H1 (cell line): Measurements from ENCODE around the gene METRNL. TPM values are rescaled to one million over a fixed set of nuclear protein-coding genes. Genes with fewer than 3 reads are reported as not detected.

Experiments used
- CTCF ChIA-PET: fragments of 300-600 bp; sonication (Branson Sonifier 250); formaldehyde crosslinking; loops from one replicate; lab custom pipeline; 2021; ENCODE audit not compliant: partially characterized antibody; lab: Charles Lee
- POLR2A ChIA-PET: fragments of 300-600 bp; sonication (Branson Sonifier 250); formaldehyde crosslinking; loops from one replicate; lab custom pipeline; 2021; ENCODE audit warnings: inconsistent platforms; ENCODE audit not compliant: partially characterized antibody; lab: Charles Lee
- DNase-seq, 2 experiments: peaks; one replicate each; pipeline versions ENCODE4 v3.0.0 to v3.0.0-alpha.2; 2010 to 2022; ENCODE audit warnings: low spot score in 2 of 2, low read depth in 1 of 2, mixed read lengths in 1 of 2
- FAIRE-seq: peaks from 2 replicates; lab custom pipeline; 2011; peaks lifted over from hg19 to GRCh38; lab: Jason Lieb, UNC
- H2AFZ ChIP-seq: 2 replicates; pipeline ENCODE4 v1.8.1; 2012; ENCODE audit warnings: low read length, inconsistent platforms
- H2AK5ac ChIP-seq: 2 replicates; pipeline ENCODE4 v1.6.1; 2013; ENCODE audit warnings: low read depth, low read length
- H2BK120ac ChIP-seq: replicated peaks from 2 replicates; pipeline ENCODE3; 2013; ENCODE audit warnings: low read depth, low read length, inconsistent platforms
- H2BK12ac ChIP-seq: 2 replicates; pipeline ENCODE4 v1.6.1; 2013; ENCODE audit warnings: low read depth, low read length
- H2BK15ac ChIP-seq: 2 replicates; pipeline ENCODE4 v1.6.1; 2013; ENCODE audit warnings: low read length
- H2BK20ac ChIP-seq: 2 replicates; pipeline ENCODE4 v1.6.1; 2013; ENCODE audit warnings: low read length
- H2BK5ac ChIP-seq: 2 replicates; pipeline ENCODE4 v1.6.1; 2013; ENCODE audit warnings: low read depth, low read length
- H3K14ac ChIP-seq: 2 replicates; pipeline ENCODE4 v1.6.1; 2013; ENCODE audit warnings: inconsistent platforms; ENCODE audit not compliant: insufficient read length
- H3K18ac ChIP-seq: 2 replicates; pipeline ENCODE4 v1.6.1; 2013; ENCODE audit warnings: low read length; ENCODE audit errors: extremely low read depth
- H3K23ac ChIP-seq: 2 replicates; pipeline ENCODE4 v1.6.1; 2013; ENCODE audit warnings: inconsistent platforms; ENCODE audit not compliant: insufficient read length
- H3K23me2 ChIP-seq: 2 replicates; pipeline ENCODE4 v1.6.1; 2013; ENCODE audit warnings: low read depth, low read length
- H3K27ac ChIP-seq: 2 replicates; pipeline ENCODE4 v1.6.1; 2011; ENCODE audit warnings: low read depth, low read length, inconsistent platforms
- H3K27me3 ChIP-seq, 4 experiments: replicated peaks in 1 of 4; 1 replicate in 1 of 4; 2 replicates in 3 of 4; pipeline versions ENCODE4 v1.6.1 to v1.8.1; 2011 to 2013; ENCODE audit warnings: low read length in 3 of 4, mild to moderate bottlenecking in 3 of 4, inconsistent platforms in 2 of 4, mixed read lengths in 2 of 4, moderate library complexity in 1 of 4; ENCODE audit not compliant: control insufficient read depth in 3 of 4, insufficient read depth in 3 of 4; ENCODE audit errors: extremely low read depth in 1 of 4
- H3K36me3 ChIP-seq, 4 experiments: 2 replicates each; pipeline versions ENCODE4 v1.6.1 to v1.8.1; 2011 to 2013; ENCODE audit warnings: mild to moderate bottlenecking in 4 of 4, low read length in 3 of 4, moderate library complexity in 2 of 4, control low read depth in 1 of 4, inconsistent platforms in 1 of 4; ENCODE audit not compliant: insufficient read depth in 4 of 4, control insufficient read depth in 2 of 4
- H3K4ac ChIP-seq: replicated peaks from 2 replicates; pipeline ENCODE3; 2013; ENCODE audit warnings: low read length, low read depth, mixed read lengths, inconsistent platforms; ENCODE audit not compliant: insufficient read length
- H3K4me1 ChIP-seq, 4 experiments: replicated peaks in 1 of 4; 1 replicate in 1 of 4; 2 replicates in 3 of 4; pipeline versions ENCODE4 v1.6.1 to v1.8.1; 2011 to 2013; ENCODE audit warnings: low read length in 3 of 4, inconsistent platforms in 2 of 4, mixed read lengths in 1 of 4; ENCODE audit not compliant: insufficient read depth in 4 of 4, control insufficient read depth in 3 of 4
- H3K4me2 ChIP-seq, 2 experiments: 2 replicates each; pipeline versions ENCODE4 v1.6.1 to v1.8.1; 2011 to 2013; ENCODE audit warnings: low read depth in 2 of 2, low read length in 2 of 2, control low read depth in 1 of 2, inconsistent platforms in 1 of 2, mild to moderate bottlenecking in 1 of 2; ENCODE audit not compliant: insufficient read depth in 1 of 2
- H3K4me3 ChIP-seq, 4 experiments: fragments of 200-600, 300-600 bp in 1 of 4; sonication (generic), shearing (Covaris generic), sonication (Bioruptor Twin) in 1 of 4; 2 replicates each; pipeline versions ENCODE4 v1.5.1 to v1.8.1; 2011 to 2016; ENCODE audit warnings: low read length in 4 of 4, low read depth in 3 of 4, control low read depth in 2 of 4, inconsistent platforms in 2 of 4, mild to moderate bottlenecking in 2 of 4, mixed read lengths in 1 of 4, moderate library complexity in 1 of 4; ENCODE audit not compliant: insufficient read depth in 2 of 4; ENCODE audit errors: extremely low read depth in 1 of 4
- H3K56ac ChIP-seq: replicated peaks from 2 replicates; pipeline ENCODE3; 2013; ENCODE audit warnings: low read depth, mild to moderate bottlenecking, mixed read lengths, low read length, inconsistent platforms; ENCODE audit not compliant: insufficient read length
- H3K79me1 ChIP-seq: 2 replicates; pipeline ENCODE4 v1.6.1; 2013; ENCODE audit warnings: low read depth, low read length, control low read depth
- H3K79me2 ChIP-seq, 2 experiments: 2 replicates each; pipeline versions ENCODE4 v1.6.1 to v1.8.1; 2012 to 2013; ENCODE audit warnings: low read length in 2 of 2, mild to moderate bottlenecking in 2 of 2, inconsistent platforms in 1 of 2; ENCODE audit not compliant: insufficient read depth in 2 of 2, control insufficient read depth in 1 of 2
- H3K9ac ChIP-seq, 4 experiments: replicated peaks in 1 of 4; 1 replicate in 1 of 4; 2 replicates in 3 of 4; pipeline versions ENCODE4 v1.6.1 to v1.8.1; 2011 to 2013; ENCODE audit warnings: low read depth in 3 of 4, low read length in 3 of 4, control low read depth in 2 of 4, mild to moderate bottlenecking in 2 of 4, moderate library complexity in 2 of 4, inconsistent platforms in 1 of 4; ENCODE audit errors: extremely low read depth in 1 of 4
- H3K9me3 ChIP-seq, 2 experiments: 2 replicates each; pipeline versions ENCODE4 v1.6.1 to v1.8.1; 2012 to 2013; ENCODE audit warnings: mild to moderate bottlenecking in 2 of 2, moderate library complexity in 2 of 2, control low read depth in 1 of 2, inconsistent platforms in 1 of 2, low read depth in 1 of 2, low read length in 1 of 2, mixed read lengths in 1 of 2; ENCODE audit not compliant: insufficient read depth in 2 of 2
- H4K20me1 ChIP-seq, 2 experiments: replicated peaks in 1 of 2; 2 replicates each; pipeline versions ENCODE3 to v1.8.1; 2011 to 2013; ENCODE audit warnings: inconsistent platforms in 2 of 2, low read length in 2 of 2, mild to moderate bottlenecking in 1 of 2; ENCODE audit not compliant: insufficient read depth in 2 of 2, control insufficient read depth in 1 of 2
- H4K5ac ChIP-seq: 2 replicates; pipeline ENCODE4 v1.6.1; 2013; ENCODE audit warnings: low read length, low read depth, mixed read lengths, inconsistent platforms; ENCODE audit not compliant: insufficient read length
- H4K8ac ChIP-seq: 2 replicates; pipeline ENCODE4 v1.8.0; 2013; ENCODE audit warnings: mild to moderate bottlenecking, moderate library complexity, low read length, inconsistent platforms; ENCODE audit not compliant: insufficient read depth; ENCODE audit errors: extremely low read depth
- H4K91ac ChIP-seq: replicated peaks from 2 replicates; pipeline ENCODE3; 2013; ENCODE audit warnings: low read length, mixed read lengths, inconsistent platforms; ENCODE audit not compliant: insufficient read length
- BACH1 ChIP-seq: IDR thresholded peaks from 2 replicates; pipeline ENCODE4 v1.6.1; 2012; ENCODE audit warnings: low read length, improper control_type of control experiment
- EZH2 ChIP-seq: fragments of 200-600 bp; sonication (generic); IDR thresholded peaks from 2 replicates; pipeline ENCODE4 v1.7.1; 2012; ENCODE audit warnings: low read depth, mild to moderate bottlenecking, moderate library complexity, low read length, inconsistent platforms; ENCODE audit not compliant: severe bottlenecking
- RFX5 ChIP-seq: IDR thresholded peaks from 2 replicates; pipeline ENCODE4 v1.6.1; 2011; ENCODE audit warnings: low read depth, low read length, improper control_type of control experiment, borderline replicate concordance
- WGBS, 2 experiments: shearing (Covaris generic) in 1 of 2; methylation state at CpG; one replicate each; pipeline versions ENCODE4 v1.1.6 to v1.1.7; 2013 to 2015; ENCODE audit warnings: low lambda C conversion rate in 2 of 2, mixed read lengths in 2 of 2, inconsistent platforms in 1 of 2, low coverage in 1 of 2, missing lambda C conversion rate in 1 of 2; ENCODE audit not compliant: insufficient replicate concordance in 2 of 2, insufficient coverage in 1 of 2, insufficient read length in 1 of 2; ENCODE audit errors: extremely low coverage in 1 of 2, missing lambda C conversion rate in 1 of 2; 5-methylcytosine and 5-hydroxymethylcytosine counted together
- polyA plus RNA-seq, 7 experiments: library from polyadenylated mRNA; depleted of rRNA in 3 of 7; stranded (reverse) in 5 of 7; unstranded in 2 of 7; fragments of >200 nt in 5 of 7; fragments of 200-250 nt in 2 of 7; gene quantifications; 1 replicate in 5 of 7; 2 replicates in 1 of 7; 4 replicates in 1 of 7; pipeline versions ENCODE4 v1.2.1 to v1.2.3, GENCODE V29; 2011 to 2013; ENCODE audit warnings: missing spikeins in 2 of 7, mixed read lengths in 2 of 7
- total RNA-seq: library from RNA; stranded (reverse); fragmentation: NEBNext Ultra II Directional; extraction: Animal tissue kit (Norgen Biotek cat#: 25700); gene quantifications from 2 replicates; pipeline ENCODE4 v1.2.1, GENCODE V29; 2021

METRNL gene
- total and polyA plus RNA-seq, 2 of the 8 experiments (the other 6 are each of a cell fraction or from before 2014, with no cell fraction given) = 13.9 to 14.2 TPM

GRCh38 chr17:83080858-83081683 is 1.7 kb downstream of the METRNL start:
- ChIA-PET POLR2A (interaction anchor here (0.8 kb wide), 1 partner anchor 17 kb away, joined by 3 read pairs; no protein-coding TSS in a partner anchor), CTCF (no interaction called here)
- H3K36me3 ChIP-seq = no peaks in the 10 kb centered on the region
- no peak overlapping the region for H2BK15ac ChIP-seq
- H4K8ac ChIP-seq = peak overlapping the region; percentile 14; the same call in 1 of the 2 replicates
- no peak overlapping the region for H4K5ac ChIP-seq
- no peak overlapping the region for H3K23ac ChIP-seq
- no peak overlapping the region for H3K56ac ChIP-seq
- H2AK5ac ChIP-seq = no peak overlapping the region
- H3K18ac ChIP-seq = no peak overlapping the region
- no peaks in the 10 kb centered on the region for H3K9me3 ChIP-seq
- H2AFZ ChIP-seq = no peak overlapping the region
- no peak overlapping the region for H2BK120ac ChIP-seq
- no peak overlapping the region for H3K14ac ChIP-seq
- H3K9ac ChIP-seq = peak overlapping the region in 2 of 4 experiments; percentile 27 to 59; a peak in 1 of 7 replicates
- H3K27me3 ChIP-seq = peaks cover 11 to 44% (median 35%) of the 10 kb centered on the region in 4 experiments
- no peak overlapping the region for H2BK20ac ChIP-seq
- H2BK12ac ChIP-seq = no peak overlapping the region
- TF ChIP-seq EZH2 (peak; percentile 34), RFX5 (no peak), BACH1 (no peak)
- H3K4me2 ChIP-seq = peak overlapping the region; percentile 65 to 70
- H3K27ac ChIP-seq = no peak overlapping the region
- WGBS, 2 experiments = 18% methylated on average over 13 of the region's 91 CpGs; no CpG with 5 or more reads in 1 of the 2 experiments
- peak overlapping the region; percentile 22 to 64 (median 44); a peak in 7 of 8 replicates for H3K4me3 ChIP-seq
- peaks cover 11 to 31% (median 21%) of the 10 kb centered on the region in 4 experiments for H3K4me1 ChIP-seq
- H3K79me1 ChIP-seq = peaks cover 10% of the 10 kb centered on the region; the same call in 1 of the 2 replicates
- FAIRE-seq (no peak), DNase-seq (no peak)
- H4K91ac ChIP-seq = no peak overlapping the region
- H3K23me2 ChIP-seq = peaks cover 5% of the 10 kb centered on the region; the same call in 1 of the 2 replicates
- no peak overlapping the region for H2BK5ac ChIP-seq
- H3K4ac ChIP-seq = no peak overlapping the region
- H3K79me2 ChIP-seq = peaks cover 0 to 22% of the 10 kb centered on the region in 2 experiments; a peak in 2 of 4 replicates
- H4K20me1 ChIP-seq = peaks cover 11 to 18% of the 10 kb centered on the region in 2 experiments
